Measurements from ENCODE around the gene TMEM154.

DNA sequence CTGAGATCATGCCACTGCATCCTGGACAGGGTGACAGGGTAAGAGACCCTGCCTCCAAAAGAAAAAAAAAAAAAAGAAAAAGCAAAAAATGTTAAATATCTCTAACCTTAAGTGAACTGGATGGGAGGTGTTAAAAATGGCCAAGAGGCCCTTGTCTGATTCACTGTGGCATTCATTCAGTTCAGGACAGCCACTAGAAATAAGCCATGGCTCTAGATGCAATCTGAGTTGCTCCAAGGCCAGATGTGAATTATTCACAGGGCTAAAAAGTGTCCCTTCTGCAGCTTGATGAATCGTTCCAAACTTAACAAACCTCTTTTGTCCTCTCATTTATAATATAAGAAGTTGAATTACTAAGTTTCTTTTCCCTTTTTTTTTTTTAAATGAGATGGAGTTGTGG is 80.2 kb downstream of the TMEM154 start:
- TF ChIP-seq, protein P1, sequence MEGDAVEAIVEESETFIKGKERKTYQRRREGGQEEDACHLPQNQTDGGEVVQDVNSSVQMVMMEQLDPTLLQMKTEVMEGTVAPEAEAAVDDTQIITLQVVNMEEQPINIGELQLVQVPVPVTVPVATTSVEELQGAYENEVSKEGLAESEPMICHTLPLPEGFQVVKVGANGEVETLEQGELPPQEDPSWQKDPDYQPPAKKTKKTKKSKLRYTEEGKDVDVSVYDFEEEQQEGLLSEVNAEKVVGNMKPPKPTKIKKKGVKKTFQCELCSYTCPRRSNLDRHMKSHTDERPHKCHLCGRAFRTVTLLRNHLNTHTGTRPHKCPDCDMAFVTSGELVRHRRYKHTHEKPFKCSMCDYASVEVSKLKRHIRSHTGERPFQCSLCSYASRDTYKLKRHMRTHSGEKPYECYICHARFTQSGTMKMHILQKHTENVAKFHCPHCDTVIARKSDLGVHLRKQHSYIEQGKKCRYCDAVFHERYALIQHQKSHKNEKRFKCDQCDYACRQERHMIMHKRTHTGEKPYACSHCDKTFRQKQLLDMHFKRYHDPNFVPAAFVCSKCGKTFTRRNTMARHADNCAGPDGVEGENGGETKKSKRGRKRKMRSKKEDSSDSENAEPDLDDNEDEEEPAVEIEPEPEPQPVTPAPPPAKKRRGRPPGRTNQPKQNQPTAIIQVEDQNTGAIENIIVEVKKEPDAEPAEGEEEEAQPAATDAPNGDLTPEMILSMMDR (conservative IDR thresholded peaks at IDR 0.05): no peak
- TF ChIP-seq EZH2 (IDR thresholded peaks at IDR 0.05; ENCODE audit: low read depth): no peak
